SK-N-MC (cell line): Measurements from ENCODE around the gene CD19.

Experiments used
- EZH2 ChIP-seq: fragments of 200-600 bp; sonication (generic); IDR thresholded peaks from one replicate; pipeline ENCODE4 v1.6.1; 2017; ENCODE audit warnings: antibody characterized with exemption
- POLR2AphosphoS5 ChIP-seq: IDR thresholded peaks from 2 replicates; pipeline ENCODE4 v1.6.1; 2012; ENCODE audit warnings: mild to moderate bottlenecking, low read depth, low read length, borderline replicate concordance

GRCh38 chr16:28900601-28901000 lies 31.2 kb upstream of the CD19 start:
- TF ChIP-seq EZH2 (no peak), POLR2AphosphoS5 (no peak)
